ENCODE measurements around the gene SCARB1. TPM values are rescaled to one million over a fixed set of nuclear protein-coding genes. Genes with fewer than 3 reads are reported as not detected.

Gene SCARB1
- total and polyA plus RNA-seq, 9 of the 15 experiments (the other 6 are each of a cell fraction or from before 2014, with no cell fraction given), result 0.56 to 157 (median 52.8) TPM

GRCh38 chr12:124762791-124763593 lies 100.7 kb downstream of the SCARB1 start:
- Histone ChIP-seq H2AFZ (ENCODE audit: low read depth, low read length) (no peak overlapping the region), H3K36me3 (ENCODE audit: control insufficient read depth, insufficient read depth, low read length) (no peaks in the 10 kb centered on the region), H3K79me2 (ENCODE audit: control insufficient read depth, insufficient read depth, low read length) (no peaks in the 10 kb centered on the region), H3K4me2 (ENCODE audit: insufficient read depth, low read length) (no peak overlapping the region), H3K9ac (ENCODE audit: insufficient read depth in 1 of 2, low read depth in 2 of 2, low read length in 2 of 2) (no peak overlapping the region), H3K27me3 (ENCODE audit: control insufficient read depth in 2 of 2, insufficient read depth in 2 of 2, low read length in 2 of 2) (peaks cover 24 to 48% of the 10 kb centered on the region in 2 experiments; a peak in 3 of 5 replicates), H4K20me1 (replicated peaks; ENCODE audit: control insufficient read depth, insufficient read depth, low read length) (no peaks in the 10 kb centered on the region; the same call in 1 of the 2 replicates), H3K4me3 (no peak overlapping the region), H3K27ac (ENCODE audit: extremely low read depth, low read depth, low read length) (no peak overlapping the region), H3K4me1 (replicated peaks in 1 of 2; ENCODE audit: control insufficient read depth in 2 of 2, insufficient read depth in 2 of 2, low read length in 2 of 2) (peaks cover 0 to 10% of the 10 kb centered on the region in 2 experiments; a peak in 1 of 5 replicates), H3K9me3 (replicated peaks; ENCODE audit: control insufficient read depth, insufficient read depth, low read depth, low read length) (peaks cover 12% of the 10 kb centered on the region), H3K9me1 (ENCODE audit: control insufficient read depth, insufficient read depth, low read length) (no peaks in the 10 kb centered on the region)
- in situ Hi-C loops (cut with MboI), result loop anchor here (10.0 kb wide), 1 partner anchor 428 kb away; no protein-coding TSS in a partner anchor
- ATAC-seq (no peak), FAIRE-seq (no peak), DNase-seq (ENCODE audit: extremely low read depth in 1 of 4, low spot score in 3 of 4) (no peak)
- WGBS (ENCODE audit: insufficient coverage, low coverage, missing lambda C conversion rate), result 7% methylated on average over 11 of the region's 13 CpGs
- POLR2A ChIA-PET, result interaction anchor here (0.6 to 0.8 kb wide), 4 partner anchors 11 to 731 kb away, joined by 3 to 4 read pairs (median 3); no protein-coding TSS in a partner anchor
- intact Hi-C loops (cut with micrococcal nuclease), result no loop called here
- no TSS peak for BruUV-seq (replicated peaks)
- TF ChIP-seq USF1 (CRISPR knock-in tag; IDR thresholded peaks at IDR 0.05) (no peak), HDAC2 (IDR thresholded peaks at IDR 0.05) (0 out of 2 replicates have a peak, but pooled peaks have one; percentile 8), RBM25 (IDR thresholded peaks at IDR 0.05; ENCODE audit: low read depth, low read length, severe bottlenecking) (peak; percentile 74), ADNP (tag; IDR thresholded peaks at IDR 0.05) (peak; percentile 88)
- CTCF ChIA-PET (ENCODE audit: low intra/inter-chr PET ratio), result no interaction called here
